Measurements from ENCODE around the gene CERS6. TPM values are rescaled to one million over a fixed set of nuclear protein-coding genes. Genes with fewer than 3 reads are reported as not detected.

The CERS6 gene
- total and polyA plus RNA-seq, 2 experiments from 2014 or later = 7.4 to 35.0 TPM

DNA sequence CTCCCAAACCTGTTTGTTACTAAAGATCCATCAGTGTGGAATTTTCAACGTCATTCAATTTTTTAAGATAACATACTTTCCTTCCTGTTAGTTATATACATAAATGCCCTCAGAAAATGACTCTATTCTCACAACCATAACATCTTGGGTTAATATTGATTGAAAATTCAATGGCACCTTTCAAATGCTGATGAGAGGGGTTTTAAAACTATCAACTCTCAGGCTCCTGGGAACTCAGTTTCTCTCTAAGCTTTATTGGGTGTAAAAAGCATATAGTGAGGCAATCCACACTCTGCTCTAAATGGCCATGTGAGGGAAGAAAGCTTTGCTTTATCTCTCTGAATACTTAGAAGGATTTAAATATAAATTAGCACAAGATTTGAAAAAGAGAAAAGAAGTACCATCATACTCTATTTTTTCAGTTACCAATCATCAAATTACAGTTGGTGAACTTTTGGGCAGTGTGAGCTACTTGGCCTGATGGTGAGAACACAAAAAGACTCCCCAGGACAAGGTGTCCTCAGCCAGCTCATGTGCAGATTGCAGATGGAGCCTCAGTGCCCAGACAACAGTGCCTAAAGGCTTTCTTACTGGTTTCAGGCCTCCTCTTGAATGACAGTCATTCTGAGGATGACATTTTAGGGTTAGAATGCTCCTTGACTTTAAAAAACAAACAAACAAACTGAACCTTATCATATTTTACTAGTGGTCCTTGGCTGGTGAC lies 24.6 kb upstream of the CERS6 start (continued):
- TF ChIP-seq, protein P1, sequence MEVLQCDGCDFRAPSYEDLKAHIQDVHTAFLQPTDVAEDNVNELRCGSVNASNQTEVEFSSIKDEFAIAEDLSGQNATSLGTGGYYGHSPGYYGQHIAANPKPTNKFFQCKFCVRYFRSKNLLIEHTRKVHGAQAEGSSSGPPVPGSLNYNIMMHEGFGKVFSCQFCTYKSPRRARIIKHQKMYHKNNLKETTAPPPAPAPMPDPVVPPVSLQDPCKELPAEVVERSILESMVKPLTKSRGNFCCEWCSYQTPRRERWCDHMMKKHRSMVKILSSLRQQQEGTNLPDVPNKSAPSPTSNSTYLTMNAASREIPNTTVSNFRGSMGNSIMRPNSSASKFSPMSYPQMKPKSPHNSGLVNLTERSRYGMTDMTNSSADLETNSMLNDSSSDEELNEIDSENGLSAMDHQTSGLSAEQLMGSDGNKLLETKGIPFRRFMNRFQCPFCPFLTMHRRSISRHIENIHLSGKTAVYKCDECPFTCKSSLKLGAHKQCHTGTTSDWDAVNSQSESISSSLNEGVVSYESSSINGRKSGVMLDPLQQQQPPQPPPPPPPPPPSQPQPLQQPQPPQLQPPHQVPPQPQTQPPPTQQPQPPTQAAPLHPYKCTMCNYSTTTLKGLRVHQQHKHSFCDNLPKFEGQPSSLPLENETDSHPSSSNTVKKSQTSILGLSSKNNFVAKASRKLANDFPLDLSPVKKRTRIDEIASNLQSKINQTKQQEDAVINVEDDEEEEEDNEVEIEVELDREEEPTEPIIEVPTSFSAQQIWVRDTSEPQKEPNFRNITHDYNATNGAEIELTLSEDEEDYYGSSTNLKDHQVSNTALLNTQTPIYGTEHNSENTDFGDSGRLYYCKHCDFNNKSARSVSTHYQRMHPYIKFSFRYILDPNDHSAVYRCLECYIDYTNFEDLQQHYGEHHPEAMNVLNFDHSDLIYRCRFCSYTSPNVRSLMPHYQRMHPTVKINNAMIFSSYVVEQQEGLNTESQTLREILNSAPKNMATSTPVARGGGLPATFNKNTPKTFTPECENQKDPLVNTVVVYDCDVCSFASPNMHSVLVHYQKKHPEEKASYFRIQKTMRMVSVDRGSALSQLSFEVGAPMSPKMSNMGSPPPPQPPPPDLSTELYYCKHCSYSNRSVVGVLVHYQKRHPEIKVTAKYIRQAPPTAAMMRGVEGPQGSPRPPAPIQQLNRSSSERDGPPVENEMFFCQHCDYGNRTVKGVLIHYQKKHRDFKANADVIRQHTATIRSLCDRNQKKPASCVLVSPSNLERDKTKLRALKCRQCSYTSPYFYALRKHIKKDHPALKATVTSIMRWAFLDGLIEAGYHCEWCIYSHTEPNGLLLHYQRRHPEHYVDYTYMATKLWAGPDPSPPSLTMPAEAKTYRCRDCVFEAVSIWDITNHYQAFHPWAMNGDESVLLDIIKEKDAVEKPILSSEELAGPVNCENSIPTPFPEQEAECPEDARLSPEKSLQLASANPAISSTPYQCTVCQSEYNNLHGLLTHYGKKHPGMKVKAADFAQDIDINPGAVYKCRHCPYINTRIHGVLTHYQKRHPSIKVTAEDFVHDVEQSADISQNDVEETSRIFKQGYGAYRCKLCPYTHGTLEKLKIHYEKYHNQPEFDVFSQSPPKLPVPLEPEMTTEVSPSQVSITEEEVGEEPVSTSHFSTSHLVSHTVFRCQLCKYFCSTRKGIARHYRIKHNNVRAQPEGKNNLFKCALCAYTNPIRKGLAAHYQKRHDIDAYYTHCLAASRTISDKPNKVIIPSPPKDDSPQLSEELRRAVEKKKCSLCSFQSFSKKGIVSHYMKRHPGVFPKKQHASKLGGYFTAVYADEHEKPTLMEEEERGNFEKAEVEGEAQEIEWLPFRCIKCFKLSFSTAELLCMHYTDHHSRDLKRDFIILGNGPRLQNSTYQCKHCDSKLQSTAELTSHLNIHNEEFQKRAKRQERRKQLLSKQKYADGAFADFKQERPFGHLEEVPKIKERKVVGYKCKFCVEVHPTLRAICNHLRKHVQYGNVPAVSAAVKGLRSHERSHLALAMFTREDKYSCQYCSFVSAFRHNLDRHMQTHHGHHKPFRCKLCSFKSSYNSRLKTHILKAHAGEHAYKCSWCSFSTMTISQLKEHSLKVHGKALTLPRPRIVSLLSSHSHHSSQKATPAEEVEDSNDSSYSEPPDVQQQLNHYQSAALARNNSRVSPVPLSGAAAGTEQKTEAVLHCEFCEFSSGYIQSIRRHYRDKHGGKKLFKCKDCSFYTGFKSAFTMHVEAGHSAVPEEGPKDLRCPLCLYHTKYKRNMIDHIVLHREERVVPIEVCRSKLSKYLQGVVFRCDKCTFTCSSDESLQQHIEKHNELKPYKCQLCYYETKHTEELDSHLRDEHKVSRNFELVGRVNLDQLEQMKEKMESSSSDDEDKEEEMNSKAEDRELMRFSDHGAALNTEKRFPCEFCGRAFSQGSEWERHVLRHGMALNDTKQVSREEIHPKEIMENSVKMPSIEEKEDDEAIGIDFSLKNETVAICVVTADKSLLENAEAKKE (CRISPR knock-in tag; IDR thresholded peaks at IDR 0.05) = no peak
- TF ChIP-seq EZH2 (IDR thresholded peaks at IDR 0.05; ENCODE audit: low read depth, unreplicated experiment) = no peak
- TF ChIP-seq JUNB (IDR thresholded peaks at IDR 0.05; ENCODE audit: unreplicated experiment) = no peak
- TF ChIP-seq, protein P2, sequence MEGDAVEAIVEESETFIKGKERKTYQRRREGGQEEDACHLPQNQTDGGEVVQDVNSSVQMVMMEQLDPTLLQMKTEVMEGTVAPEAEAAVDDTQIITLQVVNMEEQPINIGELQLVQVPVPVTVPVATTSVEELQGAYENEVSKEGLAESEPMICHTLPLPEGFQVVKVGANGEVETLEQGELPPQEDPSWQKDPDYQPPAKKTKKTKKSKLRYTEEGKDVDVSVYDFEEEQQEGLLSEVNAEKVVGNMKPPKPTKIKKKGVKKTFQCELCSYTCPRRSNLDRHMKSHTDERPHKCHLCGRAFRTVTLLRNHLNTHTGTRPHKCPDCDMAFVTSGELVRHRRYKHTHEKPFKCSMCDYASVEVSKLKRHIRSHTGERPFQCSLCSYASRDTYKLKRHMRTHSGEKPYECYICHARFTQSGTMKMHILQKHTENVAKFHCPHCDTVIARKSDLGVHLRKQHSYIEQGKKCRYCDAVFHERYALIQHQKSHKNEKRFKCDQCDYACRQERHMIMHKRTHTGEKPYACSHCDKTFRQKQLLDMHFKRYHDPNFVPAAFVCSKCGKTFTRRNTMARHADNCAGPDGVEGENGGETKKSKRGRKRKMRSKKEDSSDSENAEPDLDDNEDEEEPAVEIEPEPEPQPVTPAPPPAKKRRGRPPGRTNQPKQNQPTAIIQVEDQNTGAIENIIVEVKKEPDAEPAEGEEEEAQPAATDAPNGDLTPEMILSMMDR (conservative IDR thresholded peaks at IDR 0.05; ENCODE audit: low read depth in 2 of 2) = no peak
- TF ChIP-seq ZNF114 (CRISPR knock-in tag; IDR thresholded peaks at IDR 0.05) = no peak
- no peak for TF ChIP-seq CREB1 (CRISPR knock-in tag; IDR thresholded peaks at IDR 0.05; ENCODE audit: low read depth)
- no peak for TF ChIP-seq EZH2phosphoT487 (IDR thresholded peaks at IDR 0.05; ENCODE audit: unreplicated experiment)
- no peak for TF ChIP-seq ZNF331 (CRISPR knock-in tag; IDR thresholded peaks at IDR 0.05; ENCODE audit: low read depth)
- no peak for TF ChIP-seq POLR2AphosphoS5 (IDR thresholded peaks at IDR 0.05; ENCODE audit: low read depth)
